ENCODE measurements around the gene MAP1A.

The MAP1A gene

GRCh38 chr15:43511012-43511885 lies 6.2 kb upstream of the MAP1A start:
- no peak for DNase-seq

- no peak for DNase-seq
Observed at GRCh38 chr15:43513550-43513949, 3.9 kb upstream of the MAP1A start.

DNA sequence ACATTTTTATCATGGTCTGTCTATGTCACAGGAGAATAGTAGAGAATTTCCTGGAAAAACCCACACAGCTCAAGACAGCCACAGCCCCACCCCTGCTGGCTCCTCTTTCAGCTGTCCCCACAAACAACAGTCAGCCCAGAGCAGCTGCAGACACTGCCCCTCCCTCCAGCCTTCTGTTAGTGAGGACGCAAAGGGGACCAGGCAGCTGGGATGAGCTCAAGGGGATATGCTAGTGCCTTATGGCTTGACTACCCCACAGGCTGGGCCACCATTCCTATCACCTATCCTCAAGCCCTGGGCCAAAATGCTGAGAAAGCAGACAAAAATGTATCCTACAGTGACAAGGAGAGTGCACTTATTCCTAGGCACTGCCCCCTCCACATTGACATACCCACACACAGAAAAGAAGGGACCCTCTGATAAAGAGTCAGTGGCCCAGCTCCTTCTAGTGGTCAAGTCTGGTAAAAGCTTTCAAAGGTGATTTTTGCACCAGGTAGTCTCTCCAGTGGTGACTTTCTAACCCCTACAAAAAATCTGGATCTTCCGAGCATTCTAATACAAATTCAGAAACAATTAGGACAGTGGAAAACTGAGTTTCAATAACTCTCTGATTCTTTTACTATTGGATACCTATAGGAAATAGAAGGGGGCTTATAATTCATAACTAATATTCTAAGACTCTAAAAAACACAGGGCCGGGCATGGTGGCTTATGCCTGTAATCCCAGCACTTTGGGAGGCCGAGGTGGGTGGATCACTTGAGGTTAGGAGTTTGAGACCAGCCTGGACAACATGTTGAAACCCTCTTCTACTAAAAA lies 3.0 kb upstream of the MAP1A start:
- no peak for DNase-seq

GRCh38 chr15:43515741-43516140 lies 1.7 kb upstream of the MAP1A start:
- no peak for DNase-seq

GRCh38 chr15:43516185-43516584 lies 1.2 kb upstream of the MAP1A start:
- no peak for DNase-seq

- DNase-seq = no peak
Observed at GRCh38 chr15:43516801-43517353, 531 bp upstream of the MAP1A start.

DNA sequence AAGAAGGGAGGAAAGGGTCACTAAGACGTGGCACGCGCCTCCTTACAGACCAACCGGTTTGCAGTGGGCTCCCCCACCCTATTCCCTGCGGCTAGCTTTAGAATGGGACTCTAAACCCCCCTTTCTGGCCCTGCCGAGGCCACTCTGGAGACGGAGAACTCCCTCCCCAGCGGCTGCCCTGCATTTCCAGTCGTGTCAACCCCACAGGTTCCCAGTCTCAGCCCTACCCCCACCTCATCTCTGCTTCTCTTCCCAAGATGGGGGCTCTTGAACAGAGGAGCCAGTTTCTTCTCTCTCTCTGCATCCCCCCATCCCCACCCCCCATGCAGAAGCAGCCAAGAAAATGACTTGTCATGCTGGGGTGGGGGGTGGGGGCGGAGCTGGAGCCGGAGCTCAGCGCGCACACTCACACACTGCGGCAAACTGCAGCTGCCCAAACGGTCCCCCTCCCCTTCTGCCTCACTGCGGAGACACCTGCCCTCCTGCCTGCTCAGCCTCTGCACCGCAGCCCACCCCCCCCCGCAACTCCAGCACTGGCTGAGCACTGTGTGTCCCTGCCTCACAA lies 871 bp downstream of the MAP1A start:
- DNase-seq = no peak

DNA sequence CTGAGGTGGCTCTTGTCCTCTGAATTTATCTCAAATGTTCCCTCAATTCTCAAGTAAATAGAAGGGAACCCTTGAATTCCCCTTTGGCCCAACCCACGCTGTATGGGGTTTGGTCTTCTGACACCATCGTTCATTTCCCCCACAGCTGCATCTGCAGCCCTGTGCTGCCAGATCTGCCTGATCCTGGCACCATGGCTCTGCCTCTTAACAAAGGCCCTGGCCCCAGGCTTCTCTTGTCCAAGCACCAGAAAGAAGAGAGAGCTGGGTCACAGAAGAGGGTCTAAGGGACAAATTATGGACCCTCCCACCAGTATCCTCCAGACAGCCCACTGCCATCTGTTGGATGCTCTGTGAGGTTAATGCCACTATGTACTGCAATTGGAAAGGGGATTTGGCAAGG lies 1.8 kb downstream of the MAP1A start:
- DNase-seq = no peak

DNA sequence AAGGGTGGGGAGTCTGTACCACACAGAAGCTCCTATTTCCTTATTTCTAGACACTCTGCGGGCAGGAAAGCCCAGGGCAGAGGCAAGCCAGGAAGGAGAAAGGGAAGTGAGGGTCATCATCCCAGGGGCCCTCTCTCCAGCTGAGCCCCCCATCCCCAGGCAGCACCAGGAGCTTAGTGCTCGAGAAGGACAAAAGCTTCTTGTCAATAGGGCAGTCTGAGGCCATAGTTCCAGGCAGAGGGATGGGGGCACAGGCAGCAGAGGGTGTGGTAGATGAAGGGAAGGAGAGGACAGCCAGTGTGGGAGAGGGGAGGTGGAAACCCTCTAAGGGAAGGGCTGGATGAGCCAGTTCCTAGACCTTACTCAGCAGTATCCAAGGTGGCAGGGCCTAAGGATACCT lies 2.7 kb downstream of the MAP1A start:
- no peak for DNase-seq

DNA sequence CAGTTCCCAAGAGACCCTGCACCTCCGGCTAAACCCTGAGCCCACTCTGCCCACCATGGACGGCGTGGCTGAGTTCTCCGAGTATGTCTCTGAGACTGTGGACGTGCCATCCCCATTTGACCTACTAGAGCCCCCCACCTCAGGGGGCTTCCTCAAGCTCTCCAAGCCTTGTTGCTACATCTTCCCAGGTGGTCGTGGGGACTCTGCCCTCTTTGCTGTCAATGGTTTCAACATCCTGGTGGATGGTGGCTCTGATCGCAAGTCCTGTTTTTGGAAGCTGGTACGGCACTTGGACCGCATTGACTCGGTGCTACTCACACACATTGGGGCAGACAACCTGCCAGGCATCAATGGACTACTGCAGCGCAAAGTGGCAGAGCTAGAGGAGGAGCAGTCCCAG lies 4.0 kb downstream of the MAP1A start:
- no peak for DNase-seq

GRCh38 chr15:43522247-43522646 lies 4.8 kb downstream of the MAP1A start:
- no peak for DNase-seq

DNA sequence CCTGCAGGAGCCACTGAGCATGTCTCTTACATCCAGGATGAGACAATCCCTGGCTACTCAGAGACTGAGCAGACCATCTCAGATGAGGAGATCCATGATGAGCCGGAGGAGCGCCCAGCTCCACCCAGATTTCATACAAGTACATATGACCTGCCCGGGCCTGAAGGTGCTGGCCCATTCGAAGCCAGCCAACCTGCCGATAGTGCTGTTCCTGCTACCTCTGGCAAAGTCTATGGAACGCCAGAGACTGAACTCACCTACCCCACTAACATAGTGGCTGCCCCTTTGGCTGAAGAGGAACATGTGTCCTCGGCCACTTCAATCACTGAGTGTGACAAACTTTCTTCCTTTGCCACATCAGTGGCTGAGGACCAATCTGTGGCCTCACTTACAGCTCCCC lies 6.2 kb downstream of the MAP1A start:
- DNase-seq = no peak

DNA sequence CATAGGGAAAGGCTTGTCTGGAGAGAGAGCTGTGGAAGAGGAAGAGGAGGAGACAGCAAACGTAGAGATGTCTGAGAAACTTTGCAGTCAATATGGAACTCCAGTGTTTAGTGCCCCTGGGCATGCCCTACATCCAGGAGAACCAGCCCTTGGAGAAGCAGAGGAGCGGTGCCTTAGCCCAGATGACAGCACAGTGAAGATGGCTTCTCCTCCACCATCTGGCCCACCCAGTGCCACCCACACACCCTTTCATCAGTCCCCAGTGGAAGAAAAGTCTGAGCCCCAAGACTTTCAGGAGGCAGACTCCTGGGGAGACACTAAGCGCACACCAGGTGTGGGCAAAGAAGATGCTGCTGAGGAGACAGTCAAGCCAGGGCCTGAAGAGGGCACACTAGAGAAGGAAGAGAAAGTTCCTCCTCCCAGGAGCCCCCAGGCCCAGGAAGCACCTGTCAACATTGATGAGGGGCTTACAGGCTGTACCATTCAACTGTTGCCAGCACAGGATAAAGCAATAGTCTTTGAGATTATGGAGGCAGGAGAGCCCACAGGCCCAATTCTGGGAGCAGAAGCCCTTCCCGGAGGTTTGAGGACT lies 6.9 kb downstream of the MAP1A start:
- DNase-seq = no peak

DNA sequence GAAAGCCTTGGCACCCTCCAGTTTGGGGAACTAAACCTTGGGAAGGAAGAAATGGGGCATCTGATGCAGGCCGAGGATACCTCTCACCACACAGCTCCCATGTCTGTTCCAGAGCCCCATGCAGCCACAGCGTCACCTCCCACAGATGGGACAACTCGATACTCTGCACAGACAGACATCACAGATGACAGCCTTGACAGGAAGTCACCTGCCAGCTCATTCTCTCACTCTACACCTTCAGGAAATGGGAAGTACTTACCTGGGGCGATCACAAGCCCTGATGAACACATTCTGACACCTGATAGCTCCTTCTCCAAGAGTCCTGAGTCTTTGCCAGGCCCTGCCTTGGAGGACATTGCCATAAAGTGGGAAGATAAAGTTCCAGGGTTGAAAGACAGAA lies 7.7 kb downstream of the MAP1A start:
- DNase-seq = no peak

GRCh38 chr15:43526261-43526930 lies 9.0 kb downstream of the MAP1A start:
- no peak for DNase-seq

- DNase-seq = no peak
Observed at GRCh38 chr15:43527016-43527801, 9.8 kb downstream of the MAP1A start.

DNA sequence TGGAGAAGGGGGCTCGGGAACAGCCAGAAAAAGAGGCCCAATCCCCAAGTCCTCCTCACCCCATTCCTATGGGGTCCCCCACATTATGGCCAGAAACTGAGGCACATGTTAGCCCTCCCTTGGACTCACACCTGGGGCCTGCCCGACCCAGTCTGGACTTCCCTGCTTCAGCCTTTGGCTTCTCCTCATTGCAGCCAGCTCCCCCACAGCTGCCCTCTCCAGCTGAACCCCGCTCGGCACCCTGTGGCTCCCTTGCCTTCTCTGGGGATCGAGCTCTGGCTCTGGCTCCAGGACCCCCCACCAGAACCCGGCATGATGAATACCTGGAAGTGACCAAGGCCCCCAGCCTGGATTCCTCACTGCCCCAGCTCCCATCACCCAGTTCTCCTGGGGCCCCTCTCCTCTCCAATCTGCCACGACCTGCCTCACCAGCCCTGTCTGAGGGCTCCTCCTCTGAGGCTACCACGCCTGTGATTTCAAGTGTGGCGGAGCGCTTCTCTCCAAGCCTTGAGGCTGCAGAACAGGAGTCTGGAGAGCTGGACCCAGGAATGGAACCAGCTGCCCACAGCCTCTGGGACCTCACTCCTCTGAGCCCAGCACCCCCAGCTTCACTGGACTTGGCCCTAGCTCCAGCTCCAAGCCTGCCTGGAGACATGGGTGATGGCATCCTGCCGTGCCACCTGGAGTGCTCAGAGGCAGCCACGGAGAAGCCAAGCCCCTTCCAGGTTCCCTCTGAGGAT lies 10.6 kb downstream of the MAP1A start:
- DNase-seq = no peak

GRCh38 chr15:43528542-43529007 lies 11.2 kb downstream of the MAP1A start:
- DNase-seq = no peak

- no peak for DNase-seq
Observed at GRCh38 chr15:43529141-43529540, 11.7 kb downstream of the MAP1A start.

GRCh38 chr15:43529587-43530345 lies 12.4 kb downstream of the MAP1A start:
- DNase-seq = no peak
